ENCODE results near the gene IDH3G. TPM values are rescaled to one million over a fixed set of nuclear protein-coding genes. Genes with fewer than 3 reads are reported as not detected.

The IDH3G gene
- polyA plus RNA-seq, 3 donors, result 115 to 201 (median 130) TPM

GRCh38 chrX:153767674-153768055 lies 26.5 kb downstream of the IDH3G start:
- H3K27ac Mint-ChIP-seq, result no peak overlapping the region
- peaks cover 1 to 16% (median 9%) of the 10 kb centered on the region in 3 donors for H3K27me3 Mint-ChIP-seq (ENCODE audit: low read depth in 3 of 3)
- Histone ChIP-seq H3K4me1 (ENCODE audit: control insufficient read depth in 1 of 2, insufficient read depth in 2 of 2, low read length in 2 of 2) (peaks cover 0 to 5% of the 10 kb centered on the region in 2 donors), H3K4me3 (replicated peaks in 1 of 3; ENCODE audit: low read depth in 2 of 3, low read length in 3 of 3) (no peak overlapping the region), H2AFZ (ENCODE audit: insufficient read depth, low read depth, low read length, poor library complexity, severe bottlenecking) (no peak overlapping the region), H3K27ac (ENCODE audit: low read depth in 1 of 2, low read length in 2 of 2) (no peak overlapping the region), H3K9me3 (replicated peaks in 1 of 2; ENCODE audit: control insufficient read depth in 1 of 2, insufficient read depth in 1 of 2, low read length in 2 of 2) (no peaks in the 10 kb centered on the region), H3K4me2 (replicated peaks; ENCODE audit: extremely low read depth, low read length, poor library complexity, severe bottlenecking) (no peak overlapping the region), H3K9ac (ENCODE audit: insufficient read depth, low read length, poor library complexity, severe bottlenecking) (no peak overlapping the region), H4K20me1 (ENCODE audit: insufficient read depth, low read length) (no peaks in the 10 kb centered on the region), H3K27me3 (ENCODE audit: control insufficient read depth in 2 of 2, insufficient read depth in 2 of 2, low read length in 2 of 2) (no peaks in the 10 kb centered on the region), H3K36me3 (replicated peaks in 1 of 2; ENCODE audit: control insufficient read depth in 1 of 2, insufficient read depth in 2 of 2, low read length in 2 of 2) (no peaks in the 10 kb centered on the region), H3K79me2 (ENCODE audit: insufficient read depth, low read length) (no peaks in the 10 kb centered on the region)
- intact Hi-C loops (cut with micrococcal nuclease), result loop anchor here in 1 of 2 donors (10.0 kb wide), 2 partner anchors 157 to 187 kb away; partner anchors contain the start of gene ARHGAP4
- WGBS (ENCODE audit: insufficient coverage), result 93% methylated on average over 8 of the region's 20 CpGs
- no peak for DNase-seq
- no peak for TF ChIP-seq CTCF (IDR thresholded peaks at IDR 0.05)
- H3K4me3 Mint-ChIP-seq, result no peak overlapping the region
- H3K4me1 Mint-ChIP-seq, result peaks cover 14% of the 10 kb centered on the region
- no peaks in the 10 kb centered on the region for H3K36me3 Mint-ChIP-seq
- H3K9me3 Mint-ChIP-seq, result peaks cover 0 to 3% (median 0%) of the 10 kb centered on the region in 7 donors

- Mint-ChIP-seq H3K9me3 (peaks cover 0 to 3% (median 0%) of the 10 kb centered on the region in 7 donors), H3K36me3 (no peaks in the 10 kb centered on the region), H3K4me3 (peak overlapping the region in 1 of 2 donors; percentile 42), H3K27ac (no peak overlapping the region), H3K27me3 (ENCODE audit: low read depth in 3 of 3) (peaks cover 1 to 16% (median 15%) of the 10 kb centered on the region in 3 donors), H3K4me1 (peaks cover 14% of the 10 kb centered on the region)
- intact Hi-C loops (cut with micrococcal nuclease), result loop anchor here in 1 of 2 donors (10.0 kb wide), 2 partner anchors 158 to 188 kb away; partner anchors contain the start of gene ARHGAP4
- H3K36me3 ChIP-seq (replicated peaks in 1 of 2; ENCODE audit: control insufficient read depth in 1 of 2, insufficient read depth in 2 of 2, low read length in 2 of 2), result no peaks in the 10 kb centered on the region
- peaks cover 0 to 5% of the 10 kb centered on the region in 2 donors for H3K4me1 ChIP-seq (ENCODE audit: control insufficient read depth in 1 of 2, insufficient read depth in 2 of 2, low read length in 2 of 2)
- H2AFZ ChIP-seq (ENCODE audit: insufficient read depth, low read depth, low read length, poor library complexity, severe bottlenecking), result no peak overlapping the region
- no peak overlapping the region for H3K4me2 ChIP-seq (replicated peaks; ENCODE audit: extremely low read depth, low read length, poor library complexity, severe bottlenecking)
- no peaks in the 10 kb centered on the region for H3K27me3 ChIP-seq (ENCODE audit: control insufficient read depth in 2 of 2, insufficient read depth in 2 of 2, low read length in 2 of 2)
- no peaks in the 10 kb centered on the region for H3K9me3 ChIP-seq (replicated peaks in 1 of 2; ENCODE audit: control insufficient read depth in 1 of 2, insufficient read depth in 1 of 2, low read length in 2 of 2)
- H3K79me2 ChIP-seq (ENCODE audit: insufficient read depth, low read length), result no peaks in the 10 kb centered on the region
- H3K4me3 ChIP-seq (replicated peaks in 1 of 3; ENCODE audit: low read depth in 2 of 3, low read length in 3 of 3), result no peak overlapping the region
- no peak for TF ChIP-seq CTCF (IDR thresholded peaks at IDR 0.05)
- H3K9ac ChIP-seq (ENCODE audit: insufficient read depth, low read length, poor library complexity, severe bottlenecking), result no peak overlapping the region
- WGBS (ENCODE audit: insufficient coverage), result 93% methylated on average over 32 of the region's 56 CpGs
- H4K20me1 ChIP-seq (ENCODE audit: insufficient read depth, low read length), result no peaks in the 10 kb centered on the region
- no peak overlapping the region for H3K27ac ChIP-seq (ENCODE audit: low read depth in 1 of 2, low read length in 2 of 2)
- DNase-seq, result no peak
These were observed 27.1 kb downstream of the IDH3G start for GRCh38 chrX:153766871-153767673.
